ENCODE data around the gene FCHSD2. TPM values are rescaled to one million over a fixed set of nuclear protein-coding genes. Genes with fewer than 3 reads are reported as not detected.
"Not testable (repeated sequence)": the region's sequence is repeated elsewhere in the genome, so short reads cannot be mapped to it uniquely, and the experiment has no call there.

The FCHSD2 gene
- polyA plus RNA-seq, 4 donors, result 36.5 to 52.2 (median 50.2) TPM

- no peak for DNase-seq (ENCODE audit: low read depth in 4 of 4, low spot score in 3 of 4)
Measured at GRCh38 chr11:73074319-73074718, 67.8 kb downstream of the FCHSD2 start.

GRCh38 chr11:73072935-73073481, 69.1 kb downstream of the FCHSD2 start:
- no peak for DNase-seq (ENCODE audit: low read depth in 4 of 4, low spot score in 3 of 4)

- no peak for DNase-seq (ENCODE audit: low read depth in 4 of 4, low spot score in 3 of 4)
Measured at GRCh38 chr11:73070653-73071052, 71.5 kb downstream of the FCHSD2 start.

GRCh38 chr11:73061857-73062424, 80.2 kb downstream of the FCHSD2 start:
- DNase-seq (ENCODE audit: low read depth in 4 of 4, low spot score in 3 of 4), result not testable (repeated sequence)

GRCh38 chr11:73061434-73061833, 80.7 kb downstream of the FCHSD2 start:
- DNase-seq (ENCODE audit: low read depth in 4 of 4, low spot score in 3 of 4), result not testable (repeated sequence)

GRCh38 chr11:73059915-73060314, 82.2 kb downstream of the FCHSD2 start:
- DNase-seq (ENCODE audit: low read depth in 4 of 4, low spot score in 3 of 4), result no peak

- no peak for DNase-seq (ENCODE audit: low read depth in 4 of 4, low spot score in 3 of 4)
Measured at GRCh38 chr11:73058989-73059674, 83.0 kb downstream of the FCHSD2 start.

GRCh38 chr11:73055655-73056354, 86.3 kb downstream of the FCHSD2 start:
- DNase-seq (ENCODE audit: low read depth in 4 of 4, low spot score in 3 of 4), result no peak

- DNase-seq (ENCODE audit: low read depth in 4 of 4, low spot score in 3 of 4), result no peak
Measured at GRCh38 chr11:73055002-73055401, 87.1 kb downstream of the FCHSD2 start.

GRCh38 chr11:73053964-73054363, 88.2 kb downstream of the FCHSD2 start:
- DNase-seq (ENCODE audit: low read depth in 4 of 4, low spot score in 3 of 4), result no peak

- no peak for DNase-seq (ENCODE audit: low read depth in 4 of 4, low spot score in 3 of 4)
Measured at GRCh38 chr11:73048446-73048845, 93.7 kb downstream of the FCHSD2 start.

- DNase-seq (ENCODE audit: low read depth in 4 of 4, low spot score in 3 of 4), result no peak
Measured at GRCh38 chr11:73047773-73048371, 94.2 kb downstream of the FCHSD2 start.

GRCh38 chr11:73040046-73040445, 102.1 kb downstream of the FCHSD2 start:
- no peak for DNase-seq (ENCODE audit: low read depth in 4 of 4, low spot score in 3 of 4)

- DNase-seq (ENCODE audit: low read depth in 4 of 4, low spot score in 3 of 4), result no peak
Measured at GRCh38 chr11:73034777-73035176, 107.3 kb downstream of the FCHSD2 start.

GRCh38 chr11:73034331-73034730, 107.8 kb downstream of the FCHSD2 start:
- DNase-seq (ENCODE audit: low read depth in 4 of 4, low spot score in 3 of 4), result no peak

GRCh38 chr11:73030130-73030529, 112.0 kb downstream of the FCHSD2 start:
- no peak for DNase-seq (ENCODE audit: low read depth in 4 of 4, low spot score in 3 of 4)

- no peak for DNase-seq (ENCODE audit: low read depth in 4 of 4, low spot score in 3 of 4)
Measured at GRCh38 chr11:73029403-73029802, 112.7 kb downstream of the FCHSD2 start.

GRCh38 chr11:73028611-73029010, 113.5 kb downstream of the FCHSD2 start:
- DNase-seq (ENCODE audit: low read depth in 4 of 4, low spot score in 3 of 4), result no peak

- DNase-seq (ENCODE audit: low read depth in 4 of 4, low spot score in 3 of 4), result not testable (repeated sequence)
Measured at GRCh38 chr11:73027840-73028239, 114.3 kb downstream of the FCHSD2 start.

- DNase-seq (ENCODE audit: low read depth in 4 of 4, low spot score in 3 of 4), result no peak
Measured at GRCh38 chr11:73024639-73025038, 117.5 kb downstream of the FCHSD2 start.

- DNase-seq (ENCODE audit: low read depth in 4 of 4, low spot score in 3 of 4), result no peak
Measured at GRCh38 chr11:73019996-73020395, 122.1 kb downstream of the FCHSD2 start.
